ENCODE measurements around the gene COBLL1. TPM values are rescaled to one million over a fixed set of nuclear protein-coding genes. Genes with fewer than 3 reads are reported as not detected.

COBLL1 gene
- total and polyA plus RNA-seq, 2 of the 4 experiments (the other 2 are of a cell fraction) = 0.79 to 1.1 TPM

- Histone ChIP-seq H2AK5ac (ENCODE audit: low read depth, low read length) (no peak overlapping the region), H3K14ac (replicated peaks; ENCODE audit: low read depth, low read length) (no peak overlapping the region), H3K18ac (ENCODE audit: low read depth, low read length) (no peak overlapping the region), H2BK120ac (ENCODE audit: low read depth, low read length) (no peak overlapping the region), H3K79me1 (ENCODE audit: low read depth in 1 of 2, low read length in 2 of 2) (no peaks in the 10 kb centered on the region), H3K27me3 (ENCODE audit: control insufficient read depth, insufficient read depth, low read length) (no peaks in the 10 kb centered on the region), H3K23ac (ENCODE audit: low read depth, low read length) (no peak overlapping the region), H4K91ac (ENCODE audit: insufficient read depth, low read depth, low read length) (no peak overlapping the region), H3K4ac (ENCODE audit: low read depth, low read length) (no peak overlapping the region), H2BK15ac (ENCODE audit: low read depth, low read length) (no peak overlapping the region), H4K20me1 (ENCODE audit: insufficient read depth, low read length) (no peaks in the 10 kb centered on the region), H3K4me3 (ENCODE audit: insufficient read depth, low read depth, low read length) (no peak overlapping the region), H3K27ac (ENCODE audit: insufficient read depth, low read length) (no peak overlapping the region), H3K9me1 (ENCODE audit: insufficient read depth, low read length) (no peaks in the 10 kb centered on the region), H2AK9ac (replicated peaks; ENCODE audit: low read depth, low read length, poor library complexity) (no peak overlapping the region), H3K9ac (ENCODE audit: low read depth, low read length) (no peak overlapping the region), H3K9me3 (ENCODE audit: control insufficient read depth, insufficient read depth, low read length) (no peaks in the 10 kb centered on the region), H3K36me3 (ENCODE audit: control insufficient read depth, insufficient read depth, low read length) (no peaks in the 10 kb centered on the region), H4K5ac (ENCODE audit: low read depth, low read length) (no peak overlapping the region), H3K4me1 (ENCODE audit: control insufficient read depth, insufficient read depth, low read length) (peaks cover 2% of the 10 kb centered on the region), H3K56ac (ENCODE audit: extremely low read depth, insufficient read depth, low read length) (no peak overlapping the region), H2AFZ (replicated peaks; ENCODE audit: low read length, poor library complexity) (no peak overlapping the region), H2BK20ac (ENCODE audit: low read depth, low read length) (no peak overlapping the region), H4K8ac (ENCODE audit: low read depth in 2 of 2, low read length in 2 of 2) (no peak overlapping the region), H3K4me2 (ENCODE audit: low read depth, low read length) (no peak overlapping the region), H2BK5ac (ENCODE audit: low read depth, low read length, poor library complexity, severe bottlenecking) (no peak overlapping the region)
- DNase-seq = no peak
- TF ChIP-seq MAFK (IDR thresholded peaks at IDR 0.05; ENCODE audit: low read depth, low read length) = no peak
- no peak for TF ChIP-seq RCOR1 (IDR thresholded peaks at IDR 0.05; ENCODE audit: insufficient replicate concordance, low read length)
- TF ChIP-seq, protein P1, sequence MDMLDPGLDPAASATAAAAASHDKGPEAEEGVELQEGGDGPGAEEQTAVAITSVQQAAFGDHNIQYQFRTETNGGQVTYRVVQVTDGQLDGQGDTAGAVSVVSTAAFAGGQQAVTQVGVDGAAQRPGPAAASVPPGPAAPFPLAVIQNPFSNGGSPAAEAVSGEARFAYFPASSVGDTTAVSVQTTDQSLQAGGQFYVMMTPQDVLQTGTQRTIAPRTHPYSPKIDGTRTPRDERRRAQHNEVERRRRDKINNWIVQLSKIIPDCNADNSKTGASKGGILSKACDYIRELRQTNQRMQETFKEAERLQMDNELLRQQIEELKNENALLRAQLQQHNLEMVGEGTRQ (IDR thresholded peaks at IDR 0.05; ENCODE audit: low read depth, low read length) = no peak
- TF ChIP-seq, protein P2, sequence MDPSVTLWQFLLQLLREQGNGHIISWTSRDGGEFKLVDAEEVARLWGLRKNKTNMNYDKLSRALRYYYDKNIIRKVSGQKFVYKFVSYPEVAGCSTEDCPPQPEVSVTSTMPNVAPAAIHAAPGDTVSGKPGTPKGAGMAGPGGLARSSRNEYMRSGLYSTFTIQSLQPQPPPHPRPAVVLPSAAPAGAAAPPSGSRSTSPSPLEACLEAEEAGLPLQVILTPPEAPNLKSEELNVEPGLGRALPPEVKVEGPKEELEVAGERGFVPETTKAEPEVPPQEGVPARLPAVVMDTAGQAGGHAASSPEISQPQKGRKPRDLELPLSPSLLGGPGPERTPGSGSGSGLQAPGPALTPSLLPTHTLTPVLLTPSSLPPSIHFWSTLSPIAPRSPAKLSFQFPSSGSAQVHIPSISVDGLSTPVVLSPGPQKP (IDR thresholded peaks at IDR 0.05; ENCODE audit: borderline replicate concordance, low read depth, low read length) = no peak
- no peak for TF ChIP-seq MAZ (IDR thresholded peaks at IDR 0.05; ENCODE audit: borderline replicate concordance, low read depth, low read length)
- BruUV-seq (replicated peaks) = no TSS peak
- in situ Hi-C loops (cut with MboI; ENCODE audit: low sequenced_read_pairs) (no loop called here), intact Hi-C loops (cut with micrococcal nuclease) (no loop called here), dilution Hi-C loops (cut with HindIII; ENCODE audit: low sequenced_read_pairs, unreplicated experiment) (no loop called here)
- ChIA-PET POLR2A (ENCODE audit: unreplicated experiment) (no interaction called here), CTCF (no interaction called here)
- no peak for ATAC-seq (ENCODE audit: low read depth)
Observed at GRCh38 chr2:164816900-164817299, 24.7 kb downstream of the COBLL1 start.
